ENCODE data around the gene LMNA. TPM values are rescaled to one million over a fixed set of nuclear protein-coding genes. Genes with fewer than 3 reads are reported as not detected.

Gene LMNA
- total and polyA plus RNA-seq, 4 donors, result 163 to 547 (median 193) TPM

- H3K27me3 ChIP-seq (ENCODE audit: control insufficient read depth in 3 of 3, insufficient read depth in 3 of 3, low read length in 2 of 3), result no peaks in the 10 kb centered on the region
- DNase-seq, result no peak
- TF ChIP-seq CTCF (IDR thresholded peaks at IDR 0.05; ENCODE audit: control extremely low read depth, extremely low read depth), result no peak
- H3K4me3 ChIP-seq, result no peak overlapping the region
- no peak overlapping the region for H3K27ac ChIP-seq (ENCODE audit: low read depth in 1 of 2, low read length in 1 of 2)
- no peak for ATAC-seq (ENCODE audit: insufficient read depth, low FRiP score)
- no peaks in the 10 kb centered on the region for H3K9me3 ChIP-seq (ENCODE audit: control insufficient read depth in 4 of 4, insufficient read depth in 3 of 4, low read length in 3 of 4)
- peaks cover 17 to 71% (median 50%) of the 10 kb centered on the region in 4 donors for H3K36me3 ChIP-seq (ENCODE audit: control insufficient read depth in 4 of 4, insufficient read depth in 4 of 4, low read length in 4 of 4)
- WGBS, 2 donors, result 89 to 94% methylated on average over 18 of the region's 18 CpGs
- peaks cover under 1 to 7% (median 3%) of the 10 kb centered on the region in 5 donors for H3K4me1 ChIP-seq (ENCODE audit: control insufficient read depth in 5 of 5, insufficient read depth in 5 of 5, low read length in 5 of 5)
- no peak overlapping the region for H3K9ac ChIP-seq (ENCODE audit: insufficient read depth in 1 of 2, low read length in 2 of 2)
These were observed 20.4 kb downstream of the LMNA start for GRCh38 chr1:156134716-156135435.

GRCh38 chr1:156135930-156136871 is 21.7 kb downstream of the LMNA start:
- Histone ChIP-seq H3K27ac (ENCODE audit: low read depth in 1 of 2, low read length in 1 of 2) (no peak overlapping the region), H3K9ac (ENCODE audit: insufficient read depth in 1 of 2, low read length in 2 of 2) (no peak overlapping the region), H3K36me3 (ENCODE audit: control insufficient read depth in 4 of 4, insufficient read depth in 4 of 4, low read length in 4 of 4) (peaks cover 17 to 72% (median 48%) of the 10 kb centered on the region in 4 donors), H3K4me3 (no peak overlapping the region), H3K27me3 (ENCODE audit: control insufficient read depth in 3 of 3, insufficient read depth in 3 of 3, low read length in 2 of 3) (no peaks in the 10 kb centered on the region), H3K9me3 (ENCODE audit: control insufficient read depth in 4 of 4, insufficient read depth in 3 of 4, low read length in 3 of 4) (no peaks in the 10 kb centered on the region), H3K4me1 (ENCODE audit: control insufficient read depth in 5 of 5, insufficient read depth in 5 of 5, low read length in 5 of 5) (peaks cover 0 to 3% (median 0%) of the 10 kb centered on the region in 5 donors)
- ATAC-seq (ENCODE audit: insufficient read depth, low FRiP score), result no peak
- TF ChIP-seq CTCF (IDR thresholded peaks at IDR 0.05; ENCODE audit: control extremely low read depth, extremely low read depth), result no peak
- DNase-seq, result no peak
- 94 to 95% methylated on average over 34 of the region's 34 CpGs for WGBS, 2 donors

- H3K36me3 ChIP-seq (ENCODE audit: control insufficient read depth in 4 of 4, insufficient read depth in 4 of 4, low read length in 4 of 4), result peaks cover 17 to 69% (median 42%) of the 10 kb centered on the region in 4 donors
- H3K4me1 ChIP-seq (ENCODE audit: control insufficient read depth in 5 of 5, insufficient read depth in 5 of 5, low read length in 5 of 5), result peaks cover 0 to 3% (median 0%) of the 10 kb centered on the region in 5 donors
- ATAC-seq (ENCODE audit: insufficient read depth, low FRiP score) (no peak), DNase-seq (no peak)
- H3K4me3 ChIP-seq, result no peak overlapping the region
- WGBS, 2 donors, result 85 to 86% methylated on average over 12 of the region's 12 CpGs
- no peak overlapping the region for H3K9ac ChIP-seq (ENCODE audit: insufficient read depth in 1 of 2, low read length in 2 of 2)
- no peaks in the 10 kb centered on the region for H3K27me3 ChIP-seq (ENCODE audit: control insufficient read depth in 3 of 3, insufficient read depth in 3 of 3, low read length in 2 of 3)
- H3K27ac ChIP-seq (ENCODE audit: low read depth in 1 of 2, low read length in 1 of 2), result no peak overlapping the region
- H3K9me3 ChIP-seq (ENCODE audit: control insufficient read depth in 4 of 4, insufficient read depth in 3 of 4, low read length in 3 of 4), result no peaks in the 10 kb centered on the region
- no peak for TF ChIP-seq CTCF (IDR thresholded peaks at IDR 0.05; ENCODE audit: control extremely low read depth, extremely low read depth)
These were observed 22.5 kb downstream of the LMNA start for GRCh38 chr1:156136970-156137483.
